ENCODE results near the gene SDK1. TPM values are rescaled to one million over a fixed set of nuclear protein-coding genes. Genes with fewer than 3 reads are reported as not detected.

Gene SDK1
- total RNA-seq, 1 donor from 2014 or later = 10.4 TPM

DNA sequence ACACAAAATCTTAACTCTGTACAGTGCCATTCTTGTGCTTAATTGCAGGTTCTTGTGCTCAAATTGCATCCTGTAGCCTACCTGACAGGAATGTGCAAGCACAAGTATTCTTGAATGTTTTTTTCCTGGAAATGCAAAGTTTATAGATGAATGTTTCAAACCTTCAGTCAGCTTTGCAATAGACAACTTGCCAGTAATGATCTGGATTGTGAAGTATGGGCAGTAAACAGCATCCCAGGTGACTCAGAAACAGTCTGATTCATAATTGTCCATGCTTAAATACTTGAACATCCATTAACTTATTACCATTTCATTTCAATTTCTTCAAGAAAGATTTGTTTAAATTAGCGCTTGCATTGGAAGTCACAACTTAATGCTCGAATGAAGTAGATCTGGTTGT is 347.2 kb downstream of the SDK1 start:
- no peaks in the 10 kb centered on the region for H3K36me3 ChIP-seq
- no peak overlapping the region for H3K4me3 ChIP-seq
- H3K4me1 ChIP-seq = no peaks in the 10 kb centered on the region
- no peak for TF ChIP-seq CTCF (IDR thresholded peaks at IDR 0.05)
- H3K27ac ChIP-seq = no peak overlapping the region
- intact Hi-C loops (cut with DNase I) = no loop called here
- ATAC-seq = no peak
- no peaks in the 10 kb centered on the region for H3K9me3 ChIP-seq
- H3K27me3 ChIP-seq = no peaks in the 10 kb centered on the region
- DNase-seq = no peak

DNA sequence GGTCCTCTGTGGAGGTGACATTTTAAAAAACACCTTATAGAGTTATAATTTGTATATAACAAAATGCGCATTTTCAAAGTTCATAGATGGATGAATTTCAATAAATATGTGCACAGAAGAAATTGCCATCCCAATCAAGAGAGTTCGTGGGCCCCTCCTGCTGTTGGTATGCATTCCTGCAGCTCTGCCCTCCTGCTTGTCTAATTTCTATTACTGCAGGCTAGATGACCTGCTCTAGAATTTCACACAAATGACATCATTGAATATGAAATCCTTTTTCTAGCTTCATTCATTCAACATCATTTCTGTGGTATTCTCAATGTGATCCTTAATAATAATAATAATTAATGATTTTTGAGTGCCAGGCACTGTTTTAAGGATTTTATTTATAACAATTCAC is 348.2 kb downstream of the SDK1 start:
- no peak for TF ChIP-seq CTCF (IDR thresholded peaks at IDR 0.05)
- Histone ChIP-seq H3K27ac (no peak overlapping the region), H3K9me3 (no peaks in the 10 kb centered on the region), H3K27me3 (no peaks in the 10 kb centered on the region), H3K4me1 (no peaks in the 10 kb centered on the region), H3K4me3 (no peak overlapping the region), H3K36me3 (no peaks in the 10 kb centered on the region)
- DNase-seq (no peak), ATAC-seq (no peak)
- intact Hi-C loops (cut with DNase I) = no loop called here

GRCh38 chr7:3649678-3650440 is 348.8 kb downstream of the SDK1 start:
- no peak for ATAC-seq
- no peak for DNase-seq
- Histone ChIP-seq H3K27me3 (no peaks in the 10 kb centered on the region), H3K9me3 (no peaks in the 10 kb centered on the region), H3K27ac (no peak overlapping the region), H3K36me3 (no peaks in the 10 kb centered on the region), H3K4me1 (no peaks in the 10 kb centered on the region), H3K4me3 (no peak overlapping the region)
- TF ChIP-seq CTCF (IDR thresholded peaks at IDR 0.05) = no peak
- intact Hi-C loops (cut with DNase I) = no loop called here

DNA sequence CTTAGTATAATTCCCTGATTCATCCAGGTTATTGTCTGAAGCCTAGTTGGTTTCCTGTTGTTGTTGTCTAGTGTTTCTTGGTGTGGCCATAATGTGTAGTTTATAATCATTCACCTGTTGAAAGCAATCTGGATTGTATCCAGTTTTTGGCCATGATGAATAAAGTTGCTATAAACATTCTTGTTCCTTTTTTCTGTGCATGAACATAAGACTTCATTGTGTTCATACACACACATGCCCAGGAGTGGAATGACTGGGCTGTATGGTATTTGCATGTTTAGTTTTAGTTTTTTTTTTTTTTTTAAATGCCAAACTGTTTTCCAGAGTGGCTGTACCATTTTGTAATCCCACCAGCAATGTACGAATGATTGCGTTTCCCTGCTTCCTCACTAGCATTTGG is 349.8 kb downstream of the SDK1 start:
- H3K27ac ChIP-seq = no peak overlapping the region
- no peak for TF ChIP-seq CTCF (IDR thresholded peaks at IDR 0.05)
- H3K4me3 ChIP-seq = no peak overlapping the region
- H3K4me1 ChIP-seq = no peaks in the 10 kb centered on the region
- DNase-seq (no peak), ATAC-seq (no peak)
- no peaks in the 10 kb centered on the region for H3K36me3 ChIP-seq
- no peaks in the 10 kb centered on the region for H3K27me3 ChIP-seq
- H3K9me3 ChIP-seq = no peaks in the 10 kb centered on the region
- intact Hi-C loops (cut with DNase I) = no loop called here

- Histone ChIP-seq H3K36me3 (no peaks in the 10 kb centered on the region), H3K27me3 (no peaks in the 10 kb centered on the region), H3K4me1 (no peaks in the 10 kb centered on the region), H3K27ac (no peak overlapping the region), H3K4me3 (no peak overlapping the region), H3K9me3 (no peaks in the 10 kb centered on the region)
- intact Hi-C loops (cut with DNase I) = no loop called here
- ATAC-seq (no peak), DNase-seq (no peak)
- no peak for TF ChIP-seq CTCF (IDR thresholded peaks at IDR 0.05)
These were observed 354.6 kb downstream of the SDK1 start for GRCh38 chr7:3655635-3656034.

DNA sequence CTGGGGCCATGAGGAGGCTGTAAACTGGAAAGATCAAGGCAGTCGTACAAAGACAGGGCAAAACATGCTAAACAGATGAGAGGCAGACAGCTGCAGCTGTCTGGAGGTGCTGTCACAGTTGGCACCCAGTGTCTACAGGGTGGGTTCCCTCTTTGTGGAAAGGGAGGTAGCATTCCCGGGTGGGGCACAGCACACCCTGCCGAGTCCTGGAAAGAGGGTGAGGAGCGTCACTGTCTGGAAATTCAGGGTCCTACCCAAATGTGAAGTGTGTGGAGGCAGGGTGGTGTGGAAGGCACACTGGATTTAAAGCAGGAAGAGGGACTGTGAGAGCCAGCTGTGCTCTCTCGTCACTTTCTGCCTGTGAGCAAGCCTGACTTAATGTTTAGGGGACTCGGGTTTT is 356.2 kb downstream of the SDK1 start:
- no peak overlapping the region for H3K4me3 ChIP-seq
- no peaks in the 10 kb centered on the region for H3K36me3 ChIP-seq
- no peak for TF ChIP-seq CTCF (IDR thresholded peaks at IDR 0.05)
- intact Hi-C loops (cut with DNase I) = no loop called here
- no peaks in the 10 kb centered on the region for H3K27me3 ChIP-seq
- H3K4me1 ChIP-seq = no peaks in the 10 kb centered on the region
- ATAC-seq = no peak
- H3K27ac ChIP-seq = no peak overlapping the region
- DNase-seq = no peak
- no peaks in the 10 kb centered on the region for H3K9me3 ChIP-seq

All from upper lobe of right lung (tissue), 1 donor.